HG03354 (cell line): ENCODE data around the gene SLC22A23.
A peak's percentile ranks its signal among the peaks of the same experiment; 100 is the strongest.

Source experiments
- ATAC-seq: cut with Tn5 transposase; IDR thresholded peaks from one replicate; pipeline ENCODE4 v1.9.1; 2021; ENCODE audit warnings: mild to moderate bottlenecking; ENCODE audit not compliant: unreplicated experiment, poor library complexity, severe bottlenecking

SLC22A23 gene

DNA sequence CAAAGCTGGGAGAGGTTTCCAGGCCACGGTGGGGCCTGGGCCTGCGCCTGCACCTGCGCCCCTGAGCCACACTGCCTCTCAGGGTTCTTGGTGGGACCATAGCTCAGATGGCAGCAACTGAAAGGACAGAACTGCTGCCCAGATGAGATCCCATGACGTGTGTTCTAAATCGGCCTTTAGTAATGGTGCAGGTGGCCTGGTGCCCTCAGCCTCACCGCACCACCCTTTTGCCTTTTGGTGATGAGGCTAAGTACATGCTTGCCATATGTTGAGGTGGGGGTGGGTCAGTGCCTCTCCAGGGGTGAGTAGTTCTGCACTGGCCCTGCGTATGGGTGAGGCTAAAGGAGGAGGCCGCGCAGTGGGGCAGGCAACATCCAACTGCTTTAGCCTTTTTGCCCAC lies 190.7 kb downstream of the SLC22A23 start:
- ATAC-seq = no peak

DNA sequence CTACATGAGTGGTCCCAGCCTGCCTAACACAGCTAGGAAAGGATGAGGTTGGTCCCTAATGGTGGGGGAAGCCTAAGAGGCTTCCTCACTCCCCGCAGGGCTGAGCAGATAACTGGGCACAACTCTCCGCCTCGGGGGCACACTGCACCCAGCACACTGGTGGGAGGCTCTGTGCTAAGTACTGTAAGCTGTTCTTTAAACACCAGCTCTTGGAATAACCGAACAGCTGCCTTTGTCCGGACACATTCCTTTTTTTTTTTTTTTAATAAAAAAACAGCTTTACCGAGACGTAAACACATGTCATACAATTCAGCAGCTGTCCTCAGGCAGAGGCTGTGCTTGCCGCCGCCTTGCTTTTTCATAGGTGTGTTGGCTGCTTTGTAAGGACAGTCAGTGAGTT lies 191.2 kb downstream of the SLC22A23 start:
- no peak for ATAC-seq

DNA sequence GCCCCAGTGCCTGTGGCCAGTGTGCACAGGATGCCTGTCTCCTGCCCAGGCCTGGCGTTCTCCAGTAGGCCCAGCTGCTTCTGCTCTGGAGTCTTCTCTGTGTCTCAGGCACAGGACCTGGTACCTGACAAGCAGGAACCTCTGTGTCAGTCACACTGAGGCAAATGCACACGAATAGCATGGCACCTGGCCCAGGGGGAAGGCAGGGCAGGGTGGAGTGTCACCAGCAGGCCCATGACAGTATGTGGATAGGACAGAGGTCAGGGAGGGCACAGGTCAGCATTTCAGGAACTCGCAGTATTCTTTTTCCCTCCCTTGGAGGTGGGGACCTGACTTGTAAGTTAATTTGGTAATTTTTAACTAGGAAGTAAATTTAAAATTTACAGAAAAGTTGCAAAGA lies 192.5 kb downstream of the SLC22A23 start:
- no peak for ATAC-seq

DNA sequence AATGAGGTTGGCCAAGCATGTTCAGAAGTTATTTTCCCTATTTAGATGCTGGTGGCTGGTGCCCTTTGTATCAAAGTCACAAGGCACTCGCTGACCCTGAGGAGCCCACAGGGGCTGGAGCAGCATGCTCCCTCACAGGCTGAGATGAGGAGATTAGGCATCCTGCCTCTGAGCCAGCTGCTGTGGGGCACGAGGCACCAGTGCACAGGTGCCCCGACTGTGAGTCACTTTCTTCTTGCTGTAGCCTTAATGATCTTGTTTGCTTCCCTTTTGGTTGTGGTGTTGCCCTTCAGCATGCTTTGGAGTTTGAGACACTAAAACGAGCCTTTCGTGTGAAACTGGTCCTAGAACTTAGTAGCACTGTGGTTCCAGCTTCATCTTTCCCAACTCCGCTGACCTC lies 193.8 kb downstream of the SLC22A23 start:
- no peak for ATAC-seq

DNA sequence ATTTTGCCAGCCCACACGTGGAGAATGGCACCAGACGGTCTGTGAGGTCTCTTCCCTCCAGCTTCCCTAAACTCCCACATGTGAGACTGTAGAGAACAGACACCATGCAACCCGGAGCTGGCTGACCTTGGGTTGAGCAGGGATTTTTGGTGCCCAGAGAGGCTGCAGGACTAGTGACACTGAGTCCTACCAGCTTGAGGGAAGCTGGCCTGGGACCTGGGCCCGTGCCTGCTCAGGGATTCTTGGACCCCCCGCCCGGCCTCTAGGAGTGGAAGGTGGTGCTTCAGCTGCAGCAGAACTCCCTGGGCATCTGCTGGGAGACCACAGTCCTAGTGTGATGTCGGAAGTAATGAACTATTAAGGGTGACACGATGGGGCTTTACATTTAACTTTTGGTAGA lies 194.9 kb downstream of the SLC22A23 start:
- no peak for ATAC-seq

DNA sequence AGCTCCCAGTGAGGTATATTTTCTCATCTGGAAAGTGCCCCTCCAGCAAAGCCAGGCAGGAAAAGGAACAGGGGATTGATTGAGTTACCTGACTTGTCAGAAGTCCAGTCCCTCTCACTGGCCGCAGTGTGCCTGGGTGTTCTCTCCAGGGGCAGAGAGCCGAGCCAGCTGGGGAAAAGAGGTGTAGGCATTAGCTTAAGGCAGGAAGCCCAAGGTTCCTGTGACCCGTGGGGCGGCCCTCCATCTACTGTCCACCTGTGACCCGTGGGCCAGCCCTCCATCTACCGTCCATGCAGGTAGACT lies 195.4 kb downstream of the SLC22A23 start:
- no peak for ATAC-seq

DNA sequence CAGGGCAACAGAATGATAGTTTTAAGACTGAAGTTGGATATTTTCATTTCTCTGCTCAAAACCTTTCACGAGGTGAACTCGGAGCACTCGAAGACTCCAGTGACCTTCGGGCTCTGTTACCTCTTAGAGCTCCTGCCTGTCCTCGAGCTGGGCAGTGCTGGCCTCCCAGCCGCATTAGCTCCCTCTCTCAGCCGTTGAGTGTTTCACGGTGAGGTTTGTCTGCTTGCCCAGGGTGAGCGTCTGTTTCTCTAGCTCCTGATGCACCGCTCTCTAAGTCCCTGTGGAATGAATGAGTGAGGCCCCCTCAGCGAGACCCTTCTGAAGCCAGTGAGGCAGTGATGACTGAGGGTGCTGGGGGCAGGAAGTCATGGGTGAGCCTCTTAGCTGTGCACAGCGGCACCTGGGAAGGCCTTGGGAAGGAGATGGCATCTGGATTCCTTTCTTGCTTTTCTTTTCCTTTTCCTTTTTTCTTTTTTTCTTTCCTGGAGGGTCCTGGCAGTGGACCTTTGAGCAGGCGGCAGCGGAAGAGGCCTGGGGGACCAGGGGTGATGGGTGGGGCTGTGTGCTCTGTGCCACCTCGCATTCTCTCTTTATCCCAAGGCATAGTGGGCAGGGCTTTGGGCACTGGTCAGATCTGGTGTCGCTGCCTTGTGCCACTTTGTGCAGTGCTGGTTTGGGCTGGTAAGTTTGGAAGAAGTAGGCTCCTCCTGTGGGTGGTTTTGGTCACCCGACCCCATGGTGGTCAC lies 195.9 kb downstream of the SLC22A23 start:
- no peak for ATAC-seq

DNA sequence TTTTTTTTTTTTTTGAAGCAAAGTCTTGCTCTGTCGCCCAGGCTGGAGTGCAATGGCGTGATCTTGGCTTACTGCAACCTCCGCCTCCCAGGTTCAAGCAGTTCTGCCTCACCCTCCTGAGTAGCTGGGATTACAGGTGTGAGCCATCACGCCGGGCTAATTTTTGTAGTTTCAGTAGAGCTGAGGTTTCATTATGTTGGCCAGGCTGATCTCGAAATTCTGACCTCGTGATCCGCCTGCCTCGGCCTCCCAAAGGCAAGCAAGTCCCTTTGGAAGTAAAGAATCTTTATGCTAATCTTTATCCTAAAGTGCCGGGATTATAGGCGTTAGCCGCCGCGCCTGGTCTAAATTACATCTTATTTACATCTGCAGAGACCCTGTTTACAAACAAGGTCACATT lies 196.6 kb downstream of the SLC22A23 start:
- no peak for ATAC-seq

DNA sequence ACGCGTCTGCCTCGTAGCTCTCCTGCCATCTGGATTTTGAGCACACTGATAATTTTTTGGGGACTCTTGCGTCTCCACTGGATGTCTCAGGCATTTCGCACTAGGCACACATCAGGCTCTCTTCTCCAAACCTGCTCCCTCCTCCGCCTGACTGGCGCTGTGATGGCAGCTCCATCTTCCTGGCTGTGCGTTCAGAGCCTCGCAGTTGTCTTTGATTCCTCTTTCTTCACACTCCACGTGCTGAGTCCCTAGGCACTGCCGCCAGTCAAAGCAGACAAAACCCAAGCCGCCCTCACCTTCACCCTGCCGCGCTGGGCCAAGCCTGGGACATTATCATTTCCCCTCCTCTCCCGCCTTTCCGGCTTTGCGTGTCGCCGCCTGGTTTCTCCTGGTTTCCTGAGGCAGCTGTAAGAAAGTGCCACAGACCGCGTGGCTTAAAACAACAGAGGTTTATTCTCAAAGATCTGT lies 197.3 kb downstream of the SLC22A23 start:
- ATAC-seq = peak; percentile 44

DNA sequence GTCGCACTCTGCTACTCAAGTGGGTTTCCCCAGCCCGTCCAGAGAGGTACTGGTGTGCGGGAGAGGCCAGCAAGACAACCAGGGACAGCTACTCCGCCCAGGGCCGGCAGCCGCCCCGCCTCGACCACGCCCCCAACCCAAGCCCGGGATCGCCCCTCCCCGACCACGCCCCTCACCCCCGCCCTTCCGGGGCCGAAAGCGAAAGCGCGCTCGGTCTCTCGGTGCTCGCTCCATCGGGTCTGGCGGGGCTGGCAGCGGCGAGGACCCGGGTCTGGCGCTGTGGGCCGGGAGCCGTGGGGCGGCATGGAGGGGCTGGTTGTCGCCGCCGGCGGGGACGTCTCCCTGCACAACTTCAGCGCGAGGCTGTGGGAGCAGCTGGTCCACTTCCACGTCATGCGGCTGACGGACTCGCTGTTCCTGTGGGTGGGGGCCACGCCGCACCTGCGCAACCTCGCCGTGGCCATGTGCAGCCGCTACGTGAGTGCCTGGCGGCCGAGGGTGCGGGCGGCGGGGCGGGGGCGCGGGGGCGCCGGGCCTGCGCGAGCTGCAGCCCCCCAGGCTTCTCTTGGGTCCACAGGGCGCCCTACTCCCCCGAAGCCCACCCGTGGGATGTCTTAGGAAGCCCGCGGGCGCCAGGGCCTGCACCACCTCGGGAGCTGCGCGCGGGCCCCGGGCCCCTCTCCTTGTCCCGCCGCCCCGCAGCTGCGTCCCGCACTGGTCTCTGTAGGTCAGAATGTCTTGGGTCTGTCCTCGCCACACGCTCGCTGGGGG lies 197.9 kb downstream of the SLC22A23 start, which contains the start of gene PSMG4:
TSS of gene PSMG4 (plus strand) at position 228 of the 771 bp plus-strand sequence. CDS start at position 304, 76 bp downstream.
- ATAC-seq = peak; percentile 78

DNA sequence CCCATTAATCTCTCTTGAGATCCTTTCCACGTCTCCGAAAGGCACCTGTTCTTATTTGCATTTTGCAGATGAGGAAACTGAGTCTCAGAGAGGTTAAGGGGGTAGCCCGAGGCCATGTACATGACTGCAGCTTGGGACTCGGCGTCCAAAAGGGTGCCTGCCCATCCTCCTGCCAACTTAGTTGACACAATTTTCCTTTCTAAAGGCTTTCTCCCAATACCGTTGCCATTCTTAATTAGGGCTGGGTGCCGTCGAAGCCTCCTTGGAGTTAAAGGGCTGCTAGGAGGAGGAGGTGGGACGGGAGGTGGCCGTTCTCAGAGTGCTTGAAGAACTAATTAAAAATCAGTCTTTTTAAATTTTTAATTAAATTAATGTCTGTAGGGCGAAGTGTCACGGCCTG lies 198.6 kb downstream of the SLC22A23 start:
- ATAC-seq = no peak

DNA sequence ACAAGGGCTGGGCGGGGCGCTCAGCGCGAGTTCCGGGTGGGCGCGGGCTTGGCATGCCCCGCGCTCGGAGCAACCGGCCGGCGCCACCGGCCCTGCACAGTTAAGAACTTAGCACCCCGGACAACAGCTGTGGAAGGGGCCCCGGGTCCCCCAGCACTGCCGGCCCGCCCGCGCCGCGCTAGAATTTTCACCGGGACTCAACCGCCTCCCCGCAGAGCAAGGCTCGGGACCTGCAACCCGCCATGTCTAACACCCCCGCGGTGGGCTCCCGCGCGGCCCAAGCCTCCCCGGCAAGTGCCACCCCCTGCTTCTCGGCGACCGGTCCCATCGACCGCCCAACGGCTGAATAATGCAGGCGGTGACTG lies 203.3 kb downstream of the SLC22A23 start:
- ATAC-seq = no peak

DNA sequence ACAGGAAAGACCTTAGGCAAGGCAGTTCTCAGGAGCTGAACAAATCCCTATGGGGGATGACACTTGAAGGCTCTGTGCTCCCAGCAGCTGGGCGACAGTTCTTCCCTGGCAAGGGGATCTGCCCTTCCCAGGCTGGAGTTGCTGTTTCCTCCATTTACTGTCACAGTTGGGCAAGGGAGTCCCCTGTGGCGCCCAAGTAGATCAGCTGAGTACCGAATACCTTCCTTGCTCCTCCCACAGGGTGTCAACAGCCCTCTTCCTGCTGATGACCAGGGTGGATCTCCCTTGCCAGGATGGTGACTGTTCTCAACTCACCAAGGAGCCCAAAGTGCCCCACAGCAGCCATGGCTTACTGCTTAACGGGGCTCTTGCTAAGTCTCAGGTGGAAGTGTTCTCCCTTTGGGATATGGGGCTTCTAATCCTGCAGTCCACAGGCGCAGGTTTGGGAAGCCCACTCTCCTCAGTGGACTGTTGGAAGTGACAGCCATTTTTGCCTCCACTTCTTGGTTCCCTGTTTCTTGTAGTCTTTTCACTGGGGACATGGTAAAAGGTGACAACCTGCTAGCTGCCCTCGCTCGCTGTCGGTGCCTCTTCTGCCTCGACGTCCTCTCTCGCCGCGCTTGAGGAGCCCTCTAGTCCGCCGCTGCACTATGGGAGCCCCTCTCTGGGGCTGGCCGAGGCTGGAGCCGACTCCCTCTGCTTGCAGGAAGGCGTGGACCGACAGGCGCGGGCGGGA lies 203.8 kb downstream of the SLC22A23 start:
- ATAC-seq = no peak

DNA sequence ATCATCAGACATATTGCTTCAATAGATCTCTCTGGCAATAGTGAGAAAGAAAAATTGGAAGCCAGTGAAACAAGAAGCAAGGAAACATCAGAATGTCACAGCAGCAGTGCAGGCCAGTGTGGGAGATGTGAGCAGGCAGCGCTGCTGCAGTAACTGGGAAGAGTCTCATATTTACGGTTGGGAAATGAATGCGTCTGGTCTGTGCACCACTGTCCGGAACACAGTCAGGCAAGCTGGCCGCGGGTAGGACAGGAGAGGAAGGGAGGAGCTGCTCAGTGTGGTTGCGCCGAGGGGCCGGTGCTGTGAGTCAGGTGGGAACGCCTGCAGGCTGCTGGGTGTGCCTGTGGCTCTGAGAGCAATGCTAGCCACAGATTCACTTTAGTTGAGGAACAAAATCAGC lies 204.5 kb downstream of the SLC22A23 start:
- ATAC-seq = no peak

DNA sequence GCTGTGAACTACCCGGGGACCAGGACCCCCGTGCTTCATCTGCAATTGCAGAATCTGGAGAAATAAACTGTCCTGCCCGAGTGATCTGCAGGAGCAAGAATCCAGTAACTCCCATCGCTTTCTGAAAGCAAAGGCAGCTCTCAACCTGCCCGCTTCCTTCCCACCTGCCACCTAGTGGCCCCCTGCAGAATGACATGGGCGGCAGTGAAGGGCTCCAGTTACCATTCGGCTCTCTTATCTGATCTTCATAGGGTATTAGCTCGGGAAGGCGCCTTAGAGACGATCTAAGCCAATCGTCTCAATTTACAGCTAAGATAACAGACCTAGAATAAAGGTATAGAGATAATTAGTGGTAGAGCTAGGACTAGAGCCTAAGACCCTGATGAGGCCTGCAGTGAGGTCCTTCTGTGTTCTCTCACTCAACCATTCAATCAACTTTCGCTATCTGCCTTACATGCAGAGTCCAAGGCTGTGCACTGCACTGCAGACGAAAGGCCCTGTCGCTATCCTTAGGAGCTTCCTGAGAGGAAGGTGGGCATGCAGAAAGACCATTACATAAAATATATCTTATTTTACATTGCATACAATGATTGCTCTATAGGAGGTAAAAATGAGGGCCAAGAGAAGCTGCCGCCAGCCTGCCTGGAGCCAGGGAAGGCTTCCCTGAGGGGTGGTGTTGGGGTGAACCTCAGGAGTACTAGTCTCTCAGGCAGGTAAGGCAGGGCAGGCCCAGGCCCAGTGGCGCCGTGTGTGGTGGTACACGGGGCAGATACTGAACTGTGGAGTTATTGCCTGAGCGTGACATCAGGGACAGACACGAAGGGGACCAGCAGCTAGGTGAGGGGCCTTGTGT lies 205.2 kb downstream of the SLC22A23 start:
- ATAC-seq = peak; percentile 91

DNA sequence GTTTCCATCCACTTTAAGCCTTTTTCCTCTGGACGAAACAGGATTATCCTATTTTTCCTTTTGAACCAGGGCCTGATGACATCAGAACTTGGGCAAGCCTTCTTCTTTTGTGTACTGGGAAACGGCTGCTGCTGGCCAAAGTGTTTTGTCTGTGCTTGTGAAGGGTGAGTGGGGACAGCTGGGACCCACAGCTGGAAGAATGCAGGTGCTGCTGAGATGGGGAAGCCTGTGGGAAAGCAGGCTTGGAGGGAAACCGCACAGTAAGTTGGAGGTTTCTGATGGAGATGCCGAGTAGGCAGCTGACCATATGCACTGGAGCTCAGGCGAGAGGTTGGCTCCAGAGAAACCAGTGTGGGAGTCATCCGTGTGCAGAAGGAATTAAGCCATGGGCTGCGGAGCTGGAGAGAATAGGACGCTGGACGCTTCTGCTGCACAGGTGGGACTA lies 206.6 kb downstream of the SLC22A23 start:
- no peak for ATAC-seq

DNA sequence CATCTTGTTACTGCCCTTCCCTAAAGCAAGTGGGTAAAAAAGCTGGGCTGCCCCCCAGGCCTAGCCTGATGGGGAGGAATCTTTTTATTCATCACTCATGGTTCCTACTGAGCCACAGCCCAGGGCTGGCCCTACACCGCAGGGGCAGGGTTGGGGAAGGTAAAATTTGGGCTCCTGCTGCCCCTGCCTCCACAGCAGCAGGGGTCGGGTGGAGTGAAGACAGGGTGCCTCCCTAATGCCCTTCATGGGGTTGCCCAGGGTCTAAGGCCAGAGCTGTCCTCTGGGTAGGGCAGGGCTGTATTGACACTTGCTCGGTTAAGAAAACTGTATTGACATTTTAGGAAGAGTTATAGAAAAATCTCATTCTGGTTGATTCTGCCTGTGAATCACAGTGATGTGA lies 207.0 kb downstream of the SLC22A23 start:
- no peak for ATAC-seq

DNA sequence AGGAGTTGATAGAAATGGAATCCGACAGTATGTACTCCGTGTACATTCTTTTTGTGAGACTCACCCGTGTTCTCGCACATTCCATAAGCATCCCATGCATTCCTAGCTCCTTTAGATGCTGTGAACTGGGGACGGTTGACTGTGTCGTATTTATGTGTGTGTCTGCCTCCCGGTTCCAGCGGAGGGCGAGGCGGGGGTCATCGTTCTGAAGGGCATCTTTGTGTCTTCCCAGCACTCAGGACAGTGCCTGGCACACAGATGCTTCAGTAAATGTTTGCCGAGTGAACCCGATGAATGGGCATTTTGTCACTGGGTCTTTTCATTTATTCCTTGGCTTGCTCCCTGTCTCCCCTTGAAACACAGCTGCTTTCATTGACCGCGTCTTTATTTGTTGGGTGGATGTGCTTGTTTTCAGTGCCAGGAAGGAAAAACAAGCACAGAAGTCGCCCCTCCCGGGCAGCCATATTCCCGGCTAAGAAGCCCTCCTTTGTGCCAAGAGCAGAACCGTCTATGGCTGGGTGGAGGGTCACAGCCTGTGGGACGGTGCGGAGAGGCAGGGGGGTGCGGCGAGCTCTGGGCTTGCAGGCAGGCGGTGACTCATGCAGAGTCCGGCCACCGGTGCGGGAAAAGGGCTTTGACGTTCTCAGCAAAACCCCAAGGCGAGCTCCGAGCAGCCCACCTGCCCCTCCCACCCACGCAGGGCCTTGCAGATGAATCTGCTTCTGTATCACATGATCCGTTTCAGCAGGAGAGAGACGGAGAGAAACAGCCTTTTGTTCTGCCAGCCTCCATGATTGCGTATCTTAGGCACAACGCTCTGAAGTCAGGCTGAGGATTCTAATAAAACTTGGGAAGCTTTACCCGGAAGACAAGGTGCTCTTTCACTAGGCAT lies 209.3 kb downstream of the SLC22A23 start:
- ATAC-seq = no peak

DNA sequence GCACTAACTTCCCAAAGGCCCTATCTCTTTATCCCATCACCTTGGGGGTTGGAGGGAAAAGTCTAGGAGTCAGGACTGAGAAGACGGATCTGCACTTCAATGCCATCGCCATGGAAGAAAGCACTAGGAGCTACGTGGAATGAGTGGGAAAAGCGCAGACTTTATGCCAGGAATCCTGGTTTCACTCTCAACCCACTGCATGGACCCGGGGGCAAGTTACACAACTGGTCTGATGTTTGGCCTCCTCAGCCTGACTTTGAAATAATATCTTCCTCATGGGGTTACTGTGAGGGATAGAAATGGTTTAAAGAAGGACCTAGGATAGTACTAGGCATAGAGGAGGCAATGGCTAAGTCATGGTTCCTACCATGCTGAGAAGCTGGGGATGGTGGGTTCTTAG lies 211.6 kb downstream of the SLC22A23 start:
- no peak for ATAC-seq
